ENCODE results near the gene POU2F1.

DNA sequence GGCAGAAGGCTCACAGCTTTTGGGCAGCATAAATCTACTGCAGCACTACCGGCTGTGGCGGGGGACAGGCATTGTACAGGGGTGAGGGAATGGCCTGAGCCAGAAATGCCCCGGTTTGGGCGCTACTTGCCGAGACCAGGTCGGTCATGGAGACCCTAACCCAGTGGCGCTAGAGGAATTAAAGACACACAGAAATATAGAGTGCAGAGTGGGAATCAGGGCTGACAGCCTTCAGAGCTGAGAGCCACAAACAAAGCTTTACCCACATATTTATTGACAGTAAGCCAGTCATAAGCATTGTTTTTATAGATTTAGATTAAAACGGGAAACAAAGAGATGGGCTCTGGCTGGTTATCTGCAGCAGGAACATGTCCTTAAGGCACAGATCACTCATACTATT, 101.8 kb downstream of the POU2F1 start:
- TF ChIP-seq, protein P1, sequence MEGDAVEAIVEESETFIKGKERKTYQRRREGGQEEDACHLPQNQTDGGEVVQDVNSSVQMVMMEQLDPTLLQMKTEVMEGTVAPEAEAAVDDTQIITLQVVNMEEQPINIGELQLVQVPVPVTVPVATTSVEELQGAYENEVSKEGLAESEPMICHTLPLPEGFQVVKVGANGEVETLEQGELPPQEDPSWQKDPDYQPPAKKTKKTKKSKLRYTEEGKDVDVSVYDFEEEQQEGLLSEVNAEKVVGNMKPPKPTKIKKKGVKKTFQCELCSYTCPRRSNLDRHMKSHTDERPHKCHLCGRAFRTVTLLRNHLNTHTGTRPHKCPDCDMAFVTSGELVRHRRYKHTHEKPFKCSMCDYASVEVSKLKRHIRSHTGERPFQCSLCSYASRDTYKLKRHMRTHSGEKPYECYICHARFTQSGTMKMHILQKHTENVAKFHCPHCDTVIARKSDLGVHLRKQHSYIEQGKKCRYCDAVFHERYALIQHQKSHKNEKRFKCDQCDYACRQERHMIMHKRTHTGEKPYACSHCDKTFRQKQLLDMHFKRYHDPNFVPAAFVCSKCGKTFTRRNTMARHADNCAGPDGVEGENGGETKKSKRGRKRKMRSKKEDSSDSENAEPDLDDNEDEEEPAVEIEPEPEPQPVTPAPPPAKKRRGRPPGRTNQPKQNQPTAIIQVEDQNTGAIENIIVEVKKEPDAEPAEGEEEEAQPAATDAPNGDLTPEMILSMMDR (IDR thresholded peaks at IDR 0.05; ENCODE audit: poor library complexity, severe bottlenecking), result no peak
- TF ChIP-seq EP300 (conservative IDR thresholded peaks at IDR 0.05; ENCODE audit: poor library complexity, severe bottlenecking), result no peak
